NT2/D1 (cell line): ENCODE measurements around the gene TMEM223.

ENCODE experiments used
- SUZ12 ChIP-seq: IDR thresholded peaks from 2 replicates; pipeline ENCODE4 v1.6.1; 2011; ENCODE audit not compliant: insufficient read length, insufficient read depth; ENCODE audit errors: extremely low read depth
- YY1 ChIP-seq: IDR thresholded peaks from 2 replicates; pipeline ENCODE4 v1.6.1; 2011; ENCODE audit not compliant: insufficient read length, insufficient read depth
- ZNF274 ChIP-seq: IDR thresholded peaks from 2 replicates; pipeline ENCODE4 v1.6.1; 2011; ENCODE audit warnings: mild to moderate bottlenecking, low read depth, low read length

- no peak for TF ChIP-seq ZNF274
- TF ChIP-seq YY1: no peak
- no peak for TF ChIP-seq SUZ12
Observed at GRCh38 chr11:62830904-62831519, 39.2 kb upstream of the TMEM223 start.
